Stimulated activated CD4-positive, alpha-beta T cell treated with anti-CD3 and anti-CD28 coated beads, TNF-alpha, amount 100 ng/mL, for 4 hours (primary cell): Measurements from ENCODE around the gene UNC79.

Experiments used
- DNase-seq, 3 experiments: peaks; one replicate each; pipeline ENCODE4 v3.0.0-alpha.2; 2020; ENCODE audit warnings: low read depth in 3 of 3

The UNC79 gene

DNA sequence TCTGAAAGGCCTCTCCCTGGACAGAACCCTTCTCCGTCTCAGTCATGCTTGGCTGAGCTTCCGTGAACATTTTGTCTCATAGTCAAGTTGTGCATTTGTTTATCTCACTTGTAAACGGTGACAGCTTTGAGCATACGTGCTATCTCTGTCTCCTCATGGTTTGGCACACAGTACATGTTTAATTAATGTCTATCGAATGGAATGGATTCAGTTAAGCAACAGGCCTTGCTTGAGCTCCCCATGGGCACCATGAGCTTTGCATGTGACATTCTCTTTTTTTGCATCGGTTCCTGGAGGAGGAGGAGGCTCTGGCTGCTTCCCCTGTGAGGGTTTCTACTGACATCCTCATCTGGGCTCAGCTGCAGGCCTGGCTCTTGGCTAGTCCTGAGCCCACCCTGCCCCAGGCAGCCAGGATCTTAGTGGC, 277.6 kb downstream of the UNC79 start:
- no peak for DNase-seq

DNA sequence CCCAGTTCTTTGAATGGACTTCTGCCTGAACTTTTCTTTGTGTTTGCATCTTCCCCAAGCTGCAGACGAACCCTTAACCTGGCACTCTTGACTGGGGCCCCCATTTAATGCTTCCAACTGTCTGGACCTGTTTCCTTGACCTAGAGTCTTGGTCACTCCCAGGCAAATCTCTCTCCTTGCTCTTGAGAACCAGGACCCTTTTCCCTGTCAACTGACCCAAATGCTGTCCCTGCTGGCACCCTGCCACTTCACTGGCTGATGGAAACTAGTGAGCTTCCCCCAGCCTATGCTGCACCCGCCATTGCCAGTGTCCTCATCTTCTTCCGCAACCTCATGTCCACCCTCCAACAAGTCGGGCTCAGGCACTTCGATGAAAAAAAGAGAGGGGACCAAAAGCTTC, 278.1 kb downstream of the UNC79 start:
- DNase-seq: no peak

DNA sequence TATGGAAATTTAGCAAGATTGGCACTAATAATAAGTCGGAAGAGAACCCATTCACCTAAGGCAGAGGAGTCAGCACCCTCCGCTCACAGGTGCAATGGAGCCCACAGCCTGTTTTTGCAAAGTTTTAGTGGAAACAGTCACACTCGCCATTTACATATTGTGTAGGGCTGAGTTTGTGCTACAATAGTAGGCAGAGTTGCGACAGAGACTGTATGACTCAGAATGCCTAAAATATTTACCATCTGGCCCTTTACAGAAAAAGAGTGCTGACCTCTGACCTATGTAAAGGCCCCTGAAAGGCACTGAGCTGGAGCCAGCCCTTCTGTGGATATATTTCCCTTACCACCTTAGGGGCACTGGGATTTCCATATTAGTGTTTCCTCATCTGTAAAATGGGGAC, 278.5 kb downstream of the UNC79 start:
- DNase-seq: no peak

DNA sequence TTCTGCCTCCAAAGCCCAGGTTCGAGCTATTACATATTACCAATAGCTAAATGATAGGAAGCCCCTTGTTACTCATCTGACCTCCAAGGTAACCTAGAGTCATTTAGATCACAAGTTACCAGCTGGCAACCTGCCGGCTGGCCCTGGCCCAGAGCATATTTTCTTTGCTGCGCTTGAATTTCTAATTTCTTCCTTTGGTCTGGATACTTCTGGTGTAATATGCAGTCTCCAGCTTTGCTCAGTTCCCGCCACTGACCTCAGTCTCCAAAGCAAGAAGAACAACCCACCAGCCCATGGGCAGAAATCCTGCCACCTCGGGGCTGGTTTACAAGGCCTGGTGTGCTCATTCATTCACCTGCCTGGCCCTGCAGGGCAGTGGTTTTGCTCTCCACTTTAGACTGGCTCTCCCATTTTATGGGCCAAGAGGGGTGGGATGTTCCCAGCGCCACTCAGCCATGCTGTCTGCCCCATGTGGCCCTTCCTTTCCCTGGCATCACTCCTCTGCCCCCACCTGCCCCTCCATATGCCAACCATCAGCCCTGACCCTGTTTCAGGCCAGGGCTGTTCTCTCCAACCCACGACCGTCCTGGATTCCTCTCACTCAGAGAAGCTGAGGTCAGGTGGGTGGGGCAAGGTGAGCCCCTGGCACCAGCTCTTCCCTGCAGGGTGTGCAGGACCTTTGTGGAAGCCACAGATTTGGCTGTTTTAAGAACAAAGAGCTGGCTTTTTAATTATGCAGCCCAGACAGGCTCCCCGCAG, 281.5 kb downstream of the UNC79 start:
- DNase-seq: no peak

DNA sequence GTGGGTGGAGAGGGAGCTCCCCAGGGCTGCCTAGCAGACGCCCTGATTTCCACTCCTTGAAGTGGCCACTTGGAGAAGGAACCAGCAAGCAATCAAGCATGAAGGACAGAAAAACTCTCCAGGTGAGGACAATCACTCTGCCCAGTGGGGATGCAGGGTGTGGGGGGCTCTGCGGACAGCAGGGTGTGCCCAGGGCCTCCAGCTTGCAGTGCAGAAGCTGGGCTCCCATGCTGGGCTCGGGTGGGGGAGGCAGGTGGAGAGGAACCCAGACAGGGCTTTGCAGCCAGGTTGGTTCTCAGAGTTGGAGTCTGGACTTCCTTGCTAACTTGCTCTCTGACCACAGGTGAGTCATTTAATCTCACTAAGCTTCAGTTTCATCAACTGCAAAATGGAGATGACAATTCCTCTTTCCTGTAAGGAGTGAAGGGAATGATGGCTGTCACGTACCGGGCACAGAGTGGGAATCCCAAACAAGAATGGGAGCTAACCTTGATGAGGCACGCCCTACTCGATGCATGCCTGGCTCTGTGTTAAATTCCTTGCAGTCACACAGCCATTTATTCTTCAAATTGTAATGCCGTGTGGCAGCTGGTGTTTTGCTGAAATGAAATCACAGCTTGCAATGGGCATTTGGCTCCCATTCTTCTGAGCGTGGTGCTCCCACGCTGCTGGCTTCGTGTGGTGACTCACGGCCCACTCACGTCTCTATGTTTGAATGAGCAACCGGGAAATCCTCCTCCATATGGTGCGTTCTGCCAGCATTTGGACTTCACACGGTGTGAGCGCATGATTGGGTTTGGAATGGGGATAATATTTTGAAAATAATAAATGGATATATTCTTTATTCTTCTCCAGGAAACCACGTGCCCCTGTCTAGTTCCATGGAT, 282.3 kb downstream of the UNC79 start:
- DNase-seq: no peak

DNA sequence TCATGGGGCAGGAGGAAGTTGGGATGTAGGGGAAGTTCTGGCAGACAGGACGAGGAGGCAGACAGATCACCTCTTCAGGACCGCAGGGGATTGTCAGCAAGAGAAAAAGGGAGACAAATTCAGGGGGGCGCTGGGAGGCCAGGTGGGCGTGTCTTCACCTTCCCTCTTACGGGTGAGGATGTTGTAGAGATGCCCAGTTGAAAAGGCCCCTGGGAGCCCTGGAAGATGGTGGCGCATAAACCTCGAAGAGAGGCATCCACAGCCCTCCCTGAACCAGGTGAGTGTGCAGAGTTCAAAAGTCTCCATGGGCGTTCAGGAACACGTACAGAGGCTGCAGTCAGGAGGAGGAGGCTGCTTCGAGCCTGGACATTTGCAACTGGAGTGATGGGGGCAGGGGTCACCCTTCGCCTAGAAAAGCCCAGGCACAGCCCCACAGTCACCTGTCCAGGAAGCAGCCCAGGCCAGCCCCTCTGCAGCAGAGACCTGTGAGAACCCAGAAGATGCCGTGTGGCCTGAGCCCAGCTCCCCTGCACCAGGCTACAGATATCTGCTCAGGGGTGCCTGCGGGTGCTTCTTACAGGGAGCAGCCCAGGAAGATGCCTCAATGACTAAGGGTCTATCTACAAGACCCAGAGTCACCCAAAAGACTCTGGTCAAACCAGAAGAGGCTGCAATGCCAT, 283.1 kb downstream of the UNC79 start:
- DNase-seq: no peak

DNA sequence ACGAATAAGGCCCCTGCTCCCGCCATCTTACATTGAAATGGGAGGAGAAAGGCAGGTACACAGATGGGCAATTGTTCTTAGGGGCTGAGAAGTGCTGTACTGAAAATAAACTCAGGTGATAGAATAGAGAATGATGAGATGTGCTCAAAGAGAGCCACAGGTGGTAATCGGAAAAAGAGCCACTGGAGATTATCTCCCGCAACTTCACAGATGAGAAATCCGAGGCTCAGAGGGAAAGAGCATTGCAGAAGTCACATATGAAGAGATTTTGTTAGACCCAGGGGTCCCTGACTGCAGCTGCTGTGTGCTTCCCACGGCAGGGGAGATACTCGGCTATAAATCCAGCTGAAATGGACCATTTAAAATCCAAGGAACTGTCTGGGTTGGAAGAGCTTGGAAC, 283.9 kb downstream of the UNC79 start:
- DNase-seq: no peak

DNA sequence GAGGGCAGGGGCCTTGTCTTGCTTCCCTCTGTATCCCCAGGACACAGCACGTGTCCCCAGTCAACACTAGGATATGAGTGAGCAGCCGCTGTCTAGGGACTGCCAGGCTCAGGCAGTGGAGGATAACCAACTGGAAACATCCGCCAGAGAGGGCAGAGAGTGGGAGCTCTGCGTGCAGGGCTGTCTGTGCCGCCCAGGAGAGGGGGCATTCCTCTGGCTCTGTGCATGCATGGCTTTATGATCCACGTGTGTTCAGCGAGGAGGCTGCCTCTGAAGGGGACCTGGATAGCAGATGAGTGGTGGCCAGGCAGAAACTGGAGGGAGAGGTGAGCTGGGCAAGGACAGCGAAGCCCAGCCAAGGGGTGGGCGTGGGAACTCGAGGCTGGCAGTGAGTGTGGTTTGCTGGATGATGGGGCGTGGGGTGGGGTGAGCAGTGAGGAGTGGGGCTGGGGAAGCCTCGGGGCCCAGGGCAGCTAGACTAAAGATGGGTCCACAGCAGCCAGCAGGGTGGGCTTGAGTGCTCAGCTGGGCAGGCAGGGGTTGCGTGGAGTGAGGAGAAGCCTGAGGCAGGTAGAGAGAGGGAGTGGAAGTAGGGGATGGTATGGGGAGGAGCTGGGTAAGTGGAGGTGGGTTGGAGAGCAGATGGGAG, 284.7 kb downstream of the UNC79 start:
- DNase-seq: no peak

DNA sequence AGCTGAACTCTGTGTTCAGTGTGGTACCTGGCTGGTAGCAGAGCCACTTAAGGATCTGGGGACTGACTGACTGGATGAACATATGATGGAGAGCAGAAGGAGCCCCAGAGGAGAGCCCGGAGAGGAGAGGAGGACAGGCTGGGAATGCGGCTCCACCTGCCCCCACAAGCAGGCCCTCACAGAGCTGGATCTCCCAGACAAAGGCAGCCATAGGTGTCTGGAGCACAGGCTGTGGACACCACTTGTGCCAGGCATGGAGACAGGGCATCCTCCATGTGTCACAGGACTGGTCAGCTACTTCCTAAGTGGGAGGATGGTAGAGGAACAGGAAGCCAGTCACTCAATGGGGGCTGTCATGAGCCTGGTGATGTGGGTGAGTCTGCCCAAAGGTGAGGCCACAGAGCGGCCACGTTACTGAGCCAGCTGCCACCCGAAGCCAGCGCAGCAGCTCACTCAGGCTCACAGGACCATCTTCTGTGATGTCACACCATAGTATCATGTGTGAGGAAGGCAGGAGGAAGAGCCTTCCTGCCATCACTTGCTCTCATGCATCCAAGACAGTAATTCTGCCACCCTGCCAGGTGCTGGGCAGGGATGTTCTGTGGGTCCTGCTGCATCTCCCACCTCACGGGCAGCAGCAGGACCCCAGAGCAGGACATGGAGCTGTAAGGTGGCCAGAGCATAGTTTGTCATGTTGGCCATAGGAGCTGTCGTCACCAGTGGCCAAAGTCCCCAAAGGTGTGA, 285.4 kb downstream of the UNC79 start:
- DNase-seq: no peak

DNA sequence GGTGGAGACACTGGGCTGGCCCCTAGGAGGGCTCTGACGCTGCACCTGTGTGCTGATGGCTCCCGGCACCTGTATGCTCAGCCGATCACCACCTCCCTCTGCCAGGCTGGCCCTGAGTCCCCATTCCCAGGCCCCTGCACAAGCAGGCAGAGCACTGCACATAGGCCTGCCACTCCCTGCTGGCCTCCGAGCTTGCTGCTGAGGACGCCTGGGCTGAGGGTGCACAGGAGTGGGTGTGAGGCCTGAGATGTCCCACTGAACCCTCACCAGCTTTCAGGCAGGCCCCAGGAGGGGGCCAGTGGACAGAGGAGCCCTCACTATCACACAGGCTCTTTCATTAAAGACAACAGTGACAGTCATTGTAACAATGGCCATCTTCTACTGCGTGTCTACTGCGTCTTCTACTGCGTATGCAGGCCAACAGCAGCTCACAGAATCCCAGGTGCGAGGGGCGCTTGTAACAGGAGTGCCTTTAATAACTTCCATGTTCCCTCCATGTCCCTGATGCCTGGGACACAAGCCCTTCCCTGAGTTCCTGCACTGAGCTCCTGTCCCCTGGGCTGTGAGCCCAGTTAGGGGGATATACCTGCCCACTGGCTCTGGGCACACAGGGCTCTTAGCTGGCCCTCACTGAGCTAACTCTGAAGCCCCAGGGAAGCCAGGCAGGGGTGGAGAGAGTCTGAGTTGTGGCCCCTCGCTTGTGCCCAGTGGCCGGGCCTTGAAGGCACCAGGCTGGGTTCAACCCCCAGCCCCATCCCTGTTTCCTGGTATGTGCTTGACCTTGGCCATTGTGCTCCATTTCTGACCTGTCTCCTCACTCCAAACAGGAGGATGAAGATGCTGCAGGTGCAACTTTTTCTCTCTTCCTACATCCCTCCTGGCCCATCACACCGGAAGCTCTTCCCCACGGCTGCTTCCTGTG, 286.3 kb downstream of the UNC79 start:
- no peak for DNase-seq

DNA sequence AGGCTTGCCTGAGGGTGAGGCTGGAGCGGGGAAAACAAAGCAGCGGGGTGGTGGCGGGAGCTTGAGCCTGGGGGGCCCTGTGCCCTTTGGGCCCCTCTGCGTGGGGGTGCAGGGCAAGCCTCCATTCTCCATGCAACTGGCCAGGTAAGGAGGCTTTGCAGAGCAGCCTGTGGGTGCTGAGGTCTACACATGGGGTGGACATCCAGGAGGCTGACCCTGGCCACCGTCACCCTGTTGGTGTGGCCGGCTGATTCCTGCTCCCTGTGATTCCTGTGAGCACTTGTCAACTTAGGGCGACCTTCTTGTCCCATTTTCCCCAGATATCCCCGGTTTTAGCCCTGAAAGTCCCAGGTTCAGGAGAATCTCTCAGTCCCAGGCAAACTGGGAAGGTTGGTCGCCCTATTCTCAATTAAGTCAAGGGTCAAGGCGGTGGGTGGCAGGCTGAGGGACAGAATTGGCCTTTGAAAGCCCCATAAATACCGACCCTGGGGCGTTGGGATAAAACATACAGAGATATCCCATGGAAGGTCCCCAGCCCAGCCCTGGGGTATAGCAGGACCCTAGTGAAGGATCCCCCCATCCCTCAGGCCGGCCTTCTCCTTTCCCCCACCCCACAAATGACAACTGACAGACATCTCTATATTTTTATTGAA, 287.1 kb downstream of the UNC79 start:
- no peak for DNase-seq

DNA sequence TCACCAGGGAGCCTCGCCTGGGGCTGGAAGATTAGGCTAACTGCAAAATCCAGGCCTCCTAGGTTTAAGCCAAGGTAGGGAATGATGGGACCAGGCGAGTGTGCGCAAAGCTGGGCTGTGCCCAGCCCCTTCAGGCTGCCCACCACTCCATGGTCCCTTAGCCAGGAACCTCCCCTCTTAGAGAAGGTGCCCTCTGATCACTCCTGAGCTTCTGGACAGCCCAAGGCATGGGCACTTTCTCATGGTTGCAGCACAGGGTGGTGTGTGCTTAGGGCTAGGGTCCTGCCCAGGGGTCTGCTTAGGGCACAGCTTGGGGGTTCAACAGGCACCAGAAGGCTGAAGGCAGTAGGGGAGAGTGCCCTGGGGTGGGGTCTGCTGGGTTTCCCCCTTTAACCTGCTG, 288.5 kb downstream of the UNC79 start:
- no peak for DNase-seq

DNA sequence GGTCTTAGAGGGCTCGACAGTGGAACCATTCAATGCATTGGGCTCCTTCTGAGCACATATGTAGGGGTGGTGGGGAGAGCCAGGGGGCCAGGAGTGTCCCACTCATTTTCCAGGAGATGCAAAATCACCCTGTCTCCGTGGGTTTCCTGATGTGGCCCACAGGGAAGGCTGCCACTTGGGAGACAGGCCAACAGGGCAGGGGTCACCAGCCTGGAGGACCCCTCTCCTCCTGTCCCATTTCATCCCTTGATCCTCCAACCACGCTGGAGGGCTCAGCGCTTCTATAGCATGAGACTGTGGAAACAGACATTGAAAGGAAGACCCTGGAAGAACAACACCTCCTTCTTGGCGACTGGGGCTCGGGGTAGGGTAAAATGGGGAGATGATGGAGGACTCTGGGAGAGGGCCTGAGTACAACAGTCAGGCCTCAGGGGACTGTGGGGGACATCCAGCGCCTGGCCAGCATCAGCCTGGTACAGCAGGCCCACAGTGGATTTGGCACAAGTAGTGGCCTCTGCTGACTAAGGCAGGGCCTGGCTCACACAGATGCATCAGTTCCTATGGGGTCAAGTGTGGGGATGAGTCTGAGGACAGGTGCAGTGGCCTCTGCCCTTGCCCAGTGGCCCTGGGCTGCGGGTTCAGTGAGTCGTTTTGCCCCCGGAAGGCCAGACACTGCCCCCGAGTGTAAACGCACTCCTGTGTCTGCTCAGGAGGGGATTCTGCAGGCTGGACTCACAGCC, 289.5 kb downstream of the UNC79 start:
- no peak for DNase-seq

DNA sequence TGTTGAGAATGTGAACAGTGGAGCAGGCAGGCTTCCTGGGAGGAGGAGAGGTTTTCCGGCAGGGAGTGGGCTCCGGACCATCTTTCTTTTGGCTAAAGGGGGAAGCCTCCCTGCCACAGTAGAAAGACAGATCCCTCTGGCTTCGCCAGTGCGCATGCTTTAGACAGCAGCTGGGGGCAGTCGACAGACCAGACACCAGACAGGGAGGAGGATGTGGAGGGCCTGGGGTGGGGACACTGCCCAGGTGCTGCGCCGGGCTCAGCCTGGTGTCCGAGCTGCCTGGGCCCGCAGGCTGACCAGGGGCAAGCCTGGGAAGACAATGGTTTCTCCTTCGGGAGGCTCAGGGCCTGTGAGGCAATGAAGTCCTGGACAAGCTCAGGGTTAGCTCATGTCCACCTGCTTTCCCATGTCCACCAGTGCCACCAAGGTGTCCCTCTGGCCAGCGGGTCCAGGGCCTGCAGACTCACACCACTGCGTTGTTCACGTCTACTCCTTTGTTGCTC, 290.3 kb downstream of the UNC79 start:
- DNase-seq: no peak

DNA sequence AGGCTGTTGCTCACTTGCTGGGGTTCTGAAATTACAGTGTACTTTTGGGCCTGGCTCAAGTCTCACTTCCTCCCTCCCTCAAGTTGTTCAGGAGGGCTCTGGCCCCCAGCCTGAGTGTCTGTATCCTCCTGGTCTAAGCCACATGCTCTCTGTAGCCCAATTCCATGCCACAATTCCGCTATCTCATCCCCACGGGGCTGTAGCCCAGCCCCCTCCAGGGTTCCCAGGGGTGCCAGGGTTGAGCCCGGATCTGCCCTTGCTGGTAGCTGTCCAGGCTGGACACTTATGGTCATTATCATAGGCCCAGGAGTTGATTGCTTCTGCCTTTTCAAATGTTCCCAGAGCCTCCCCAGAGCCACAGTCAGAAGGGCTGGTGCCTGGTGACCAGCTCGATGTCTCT, 292.3 kb downstream of the UNC79 start:
- DNase-seq: no peak

DNA sequence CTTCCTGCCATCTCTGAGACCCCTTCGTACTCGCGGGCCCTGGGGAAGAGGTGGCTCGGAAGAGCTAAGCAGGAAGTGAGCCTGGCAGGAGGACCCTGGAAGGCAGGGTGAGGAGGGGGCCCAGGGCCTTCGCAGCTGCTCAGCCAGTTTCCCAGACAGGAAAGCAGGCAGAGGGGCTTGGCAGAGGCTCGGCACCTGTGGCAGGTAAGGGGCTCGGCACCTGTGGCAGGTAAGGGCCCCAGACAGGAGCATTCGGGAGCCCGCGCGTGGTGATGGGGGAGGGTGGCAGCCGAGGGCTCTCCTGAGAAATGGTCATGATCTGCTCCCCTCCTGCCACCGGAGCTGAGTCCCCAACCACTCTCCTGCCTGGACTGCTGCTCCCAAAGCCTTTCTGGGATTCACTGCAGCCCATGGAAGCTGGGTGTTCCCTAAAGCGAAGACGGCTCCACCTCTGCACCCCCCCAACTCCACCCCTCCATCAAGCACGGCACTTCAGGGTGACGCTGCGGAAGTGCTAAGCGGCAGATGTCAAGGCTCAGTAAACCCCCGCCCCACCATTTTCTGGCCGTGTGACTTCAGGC, 294.4 kb downstream of the UNC79 start:
- DNase-seq: no peak

DNA sequence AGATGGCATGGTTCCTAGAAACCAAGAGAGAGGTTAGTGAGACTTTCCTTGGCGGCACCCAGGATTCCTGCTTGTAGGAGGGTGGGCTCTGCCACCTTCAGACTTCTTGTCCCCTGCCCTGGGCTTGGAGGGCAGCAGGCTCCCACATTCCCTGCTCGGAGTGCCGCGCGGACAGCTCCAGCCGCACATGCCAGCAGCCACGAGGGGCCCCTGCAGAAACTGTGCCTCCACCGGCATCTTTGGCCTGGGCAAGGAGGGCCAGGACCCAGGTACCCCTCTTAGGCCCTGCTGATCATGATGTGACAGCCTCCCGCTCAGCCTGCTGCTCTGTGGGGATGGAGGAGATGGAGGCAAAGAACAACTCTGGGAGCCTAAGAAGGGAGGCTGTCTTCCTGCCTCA, 295.3 kb downstream of the UNC79 start:
- no peak for DNase-seq

DNA sequence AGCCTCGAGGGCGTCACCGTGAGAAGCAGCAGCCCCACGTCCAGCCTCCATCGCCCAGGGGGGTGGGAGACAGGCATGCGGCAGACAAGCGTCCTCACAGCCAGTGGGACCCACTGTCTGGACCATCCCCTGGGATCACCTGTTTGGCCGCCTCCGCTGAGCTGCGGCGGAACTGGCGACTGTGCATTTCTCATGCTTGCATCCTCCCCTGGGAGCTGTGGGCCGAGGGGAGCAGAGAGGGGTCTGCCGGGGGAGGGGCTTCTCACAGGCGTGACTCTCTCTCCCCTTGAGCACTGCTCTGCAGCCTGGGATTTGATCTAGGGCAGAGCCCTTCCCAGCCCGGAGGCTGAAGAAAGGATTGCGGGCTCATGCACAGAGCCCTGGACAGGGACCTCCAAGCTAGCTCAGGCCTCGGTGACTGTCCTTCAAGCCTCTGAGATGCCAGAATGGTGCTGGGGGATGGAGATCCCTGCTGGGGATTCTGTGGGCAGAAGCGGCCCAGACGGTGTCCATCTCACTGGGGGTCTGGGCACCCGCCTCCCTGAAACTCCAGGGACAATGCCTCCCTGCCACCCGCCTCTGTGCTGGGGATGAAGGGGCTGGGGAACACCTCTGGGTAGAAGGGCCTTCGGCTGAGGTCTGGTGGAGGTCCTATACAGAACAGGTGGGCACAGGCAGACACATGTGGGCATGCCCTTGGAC, 296.5 kb downstream of the UNC79 start:
- no peak for DNase-seq
